PFSK-1 (cell line): Measurements from ENCODE around the gene RAB37.

Source experiments
- POLR2AphosphoS5 ChIP-seq: IDR thresholded peaks from 2 replicates; pipeline ENCODE4 v1.6.1; 2012; ENCODE audit warnings: low read depth, mild to moderate bottlenecking, control low read depth, low read length, moderate library complexity
- SIN3A ChIP-seq: IDR thresholded peaks from 2 replicates; pipeline ENCODE4 v1.6.1; 2012; ENCODE audit warnings: mild to moderate bottlenecking, low read length, moderate library complexity, borderline replicate concordance; ENCODE audit not compliant: insufficient read depth
- TAF1 ChIP-seq: IDR thresholded peaks from 2 replicates; pipeline ENCODE4 v1.6.1; 2012; ENCODE audit warnings: low read length, control low read depth, borderline replicate concordance; ENCODE audit not compliant: insufficient read depth
- TF ChIP-seq, protein P1 (sequence below), 2 experiments: IDR thresholded peaks; 2 replicates each; pipeline versions ENCODE4 v1.6.1 to v1.8.0; 2011 to 2012; ENCODE audit warnings: low read depth in 2 of 2, low read length in 2 of 2, control low read depth in 1 of 2, inconsistent platforms in 1 of 2, mild to moderate bottlenecking in 1 of 2, moderate library complexity in 1 of 2; ENCODE audit not compliant: insufficient read depth in 1 of 2

- TF ChIP-seq TAF1 (no peak), SIN3A (no peak), POLR2AphosphoS5 (no peak)
- TF ChIP-seq, protein P1, sequence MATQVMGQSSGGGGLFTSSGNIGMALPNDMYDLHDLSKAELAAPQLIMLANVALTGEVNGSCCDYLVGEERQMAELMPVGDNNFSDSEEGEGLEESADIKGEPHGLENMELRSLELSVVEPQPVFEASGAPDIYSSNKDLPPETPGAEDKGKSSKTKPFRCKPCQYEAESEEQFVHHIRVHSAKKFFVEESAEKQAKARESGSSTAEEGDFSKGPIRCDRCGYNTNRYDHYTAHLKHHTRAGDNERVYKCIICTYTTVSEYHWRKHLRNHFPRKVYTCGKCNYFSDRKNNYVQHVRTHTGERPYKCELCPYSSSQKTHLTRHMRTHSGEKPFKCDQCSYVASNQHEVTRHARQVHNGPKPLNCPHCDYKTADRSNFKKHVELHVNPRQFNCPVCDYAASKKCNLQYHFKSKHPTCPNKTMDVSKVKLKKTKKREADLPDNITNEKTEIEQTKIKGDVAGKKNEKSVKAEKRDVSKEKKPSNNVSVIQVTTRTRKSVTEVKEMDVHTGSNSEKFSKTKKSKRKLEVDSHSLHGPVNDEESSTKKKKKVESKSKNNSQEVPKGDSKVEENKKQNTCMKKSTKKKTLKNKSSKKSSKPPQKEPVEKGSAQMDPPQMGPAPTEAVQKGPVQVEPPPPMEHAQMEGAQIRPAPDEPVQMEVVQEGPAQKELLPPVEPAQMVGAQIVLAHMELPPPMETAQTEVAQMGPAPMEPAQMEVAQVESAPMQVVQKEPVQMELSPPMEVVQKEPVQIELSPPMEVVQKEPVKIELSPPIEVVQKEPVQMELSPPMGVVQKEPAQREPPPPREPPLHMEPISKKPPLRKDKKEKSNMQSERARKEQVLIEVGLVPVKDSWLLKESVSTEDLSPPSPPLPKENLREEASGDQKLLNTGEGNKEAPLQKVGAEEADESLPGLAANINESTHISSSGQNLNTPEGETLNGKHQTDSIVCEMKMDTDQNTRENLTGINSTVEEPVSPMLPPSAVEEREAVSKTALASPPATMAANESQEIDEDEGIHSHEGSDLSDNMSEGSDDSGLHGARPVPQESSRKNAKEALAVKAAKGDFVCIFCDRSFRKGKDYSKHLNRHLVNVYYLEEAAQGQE (IDR thresholded peaks at IDR 0.05; ENCODE audit: insufficient read depth in 1 of 2, low read depth in 2 of 2, low read length in 2 of 2): no peak
Measured at GRCh38 chr17:74782571-74782970, 45.5 kb downstream of the RAB37 start.
